ENCODE data around the gene HOXD12.

The HOXD12 gene

DNA sequence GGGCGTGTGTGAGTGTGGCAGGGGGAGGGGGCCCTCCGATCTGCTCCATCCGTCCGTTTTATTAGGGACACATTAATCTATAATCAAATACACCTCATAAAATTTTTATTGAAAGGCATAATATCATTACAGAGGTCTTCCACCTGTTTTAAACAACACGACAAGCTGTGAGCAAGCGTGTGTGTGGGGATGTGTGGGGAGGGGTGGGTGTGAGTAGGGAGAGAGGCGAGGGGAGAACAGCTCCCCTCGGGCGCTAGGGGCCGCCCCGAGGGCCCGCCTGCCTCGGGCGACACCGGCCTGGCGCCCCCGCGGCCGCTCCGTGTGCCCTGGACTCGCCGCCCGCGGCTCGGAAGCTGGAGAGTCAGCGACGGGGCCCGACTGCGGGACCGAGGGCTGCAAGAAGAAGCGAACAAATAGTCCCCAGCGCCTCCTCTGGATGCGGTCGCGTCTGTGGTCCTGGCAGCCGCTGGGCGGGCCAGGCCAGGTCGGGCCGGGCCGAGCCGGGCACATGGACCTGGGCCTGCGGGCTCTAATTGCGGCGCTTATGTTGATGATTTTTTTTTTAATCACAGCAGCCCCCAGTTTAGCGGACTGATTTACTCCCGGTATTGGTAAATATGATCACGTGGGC lies 22.6 kb downstream of the HOXD12 start:
- Histone ChIP-seq H3K9ac (ENCODE audit: low read depth in 1 of 2, low read length in 2 of 2) (peak overlapping the region in 1 of 2 donors; percentile 53), H3K27me3 (ENCODE audit: control insufficient read depth in 2 of 2, insufficient read depth in 2 of 2, low read length in 2 of 2) (peaks cover 63 to 64% of the 10 kb centered on the region in 2 donors), H3K36me3 (ENCODE audit: control insufficient read depth in 2 of 2, insufficient read depth in 2 of 2, low read length in 2 of 2) (no peaks in the 10 kb centered on the region), H3K27ac (ENCODE audit: low read depth in 2 of 2, low read length in 2 of 2) (peak overlapping the region; percentile 21 to 58), H3K9me3 (ENCODE audit: control insufficient read depth in 2 of 2, low read length in 2 of 2) (no peaks in the 10 kb centered on the region), H3K4me1 (ENCODE audit: control insufficient read depth in 2 of 2, insufficient read depth in 2 of 2, low read length in 2 of 2) (no peaks in the 10 kb centered on the region), H3K4me3 (ENCODE audit: low read length in 2 of 2) (peak overlapping the region; percentile 63 to 67)

- Histone ChIP-seq H3K9ac (ENCODE audit: low read depth in 1 of 2, low read length in 2 of 2) (peak within 1 kb of the TSS in 1 of 2 donors; percentile 53), H3K27me3 (ENCODE audit: control insufficient read depth in 2 of 2, insufficient read depth in 2 of 2, low read length in 2 of 2) (peaks cover 56 to 64% of the 10 kb centered on the region in 2 donors), H3K36me3 (ENCODE audit: control insufficient read depth in 2 of 2, insufficient read depth in 2 of 2, low read length in 2 of 2) (no peaks in the 10 kb centered on the region), H3K27ac (ENCODE audit: low read depth in 2 of 2, low read length in 2 of 2) (peak within 1 kb of the TSS; percentile 21 to 58), H3K9me3 (ENCODE audit: control insufficient read depth in 2 of 2, low read length in 2 of 2) (no peaks in the 10 kb centered on the region), H3K4me1 (ENCODE audit: control insufficient read depth in 2 of 2, insufficient read depth in 2 of 2, low read length in 2 of 2) (no peaks in the 10 kb centered on the region), H3K4me3 (ENCODE audit: low read length in 2 of 2) (peak within 1 kb of the TSS; percentile 63 to 67)
Measured at GRCh38 chr2:176122683-176123410, 23.3 kb downstream of the HOXD12 start, which contains the start of gene HOXD9. Gene HOXD9, plus strand, starts transcription at chr2:176122719. Its CDS starts 50 bp downstream, at chr2:176122769.

- peak overlapping the region in 1 of 2 donors; percentile 58 for H3K27ac ChIP-seq (ENCODE audit: low read depth in 2 of 2, low read length in 2 of 2)
- H3K9ac ChIP-seq (ENCODE audit: low read depth in 1 of 2, low read length in 2 of 2): peak overlapping the region in 1 of 2 donors; percentile 53
- H3K4me3 ChIP-seq (ENCODE audit: low read length in 2 of 2): peak overlapping the region; percentile 63 to 67
- no peaks in the 10 kb centered on the region for H3K36me3 ChIP-seq (ENCODE audit: control insufficient read depth in 2 of 2, insufficient read depth in 2 of 2, low read length in 2 of 2)
- peaks cover 49 to 58% of the 10 kb centered on the region in 2 donors for H3K27me3 ChIP-seq (ENCODE audit: control insufficient read depth in 2 of 2, insufficient read depth in 2 of 2, low read length in 2 of 2)
- H3K4me1 ChIP-seq (ENCODE audit: control insufficient read depth in 2 of 2, insufficient read depth in 2 of 2, low read length in 2 of 2): peaks cover 3% of the 10 kb centered on the region in 2 donors
- no peaks in the 10 kb centered on the region for H3K9me3 ChIP-seq (ENCODE audit: control insufficient read depth in 2 of 2, low read length in 2 of 2)
Measured at GRCh38 chr2:176123411-176124109, 24.0 kb downstream of the HOXD12 start.

DNA sequence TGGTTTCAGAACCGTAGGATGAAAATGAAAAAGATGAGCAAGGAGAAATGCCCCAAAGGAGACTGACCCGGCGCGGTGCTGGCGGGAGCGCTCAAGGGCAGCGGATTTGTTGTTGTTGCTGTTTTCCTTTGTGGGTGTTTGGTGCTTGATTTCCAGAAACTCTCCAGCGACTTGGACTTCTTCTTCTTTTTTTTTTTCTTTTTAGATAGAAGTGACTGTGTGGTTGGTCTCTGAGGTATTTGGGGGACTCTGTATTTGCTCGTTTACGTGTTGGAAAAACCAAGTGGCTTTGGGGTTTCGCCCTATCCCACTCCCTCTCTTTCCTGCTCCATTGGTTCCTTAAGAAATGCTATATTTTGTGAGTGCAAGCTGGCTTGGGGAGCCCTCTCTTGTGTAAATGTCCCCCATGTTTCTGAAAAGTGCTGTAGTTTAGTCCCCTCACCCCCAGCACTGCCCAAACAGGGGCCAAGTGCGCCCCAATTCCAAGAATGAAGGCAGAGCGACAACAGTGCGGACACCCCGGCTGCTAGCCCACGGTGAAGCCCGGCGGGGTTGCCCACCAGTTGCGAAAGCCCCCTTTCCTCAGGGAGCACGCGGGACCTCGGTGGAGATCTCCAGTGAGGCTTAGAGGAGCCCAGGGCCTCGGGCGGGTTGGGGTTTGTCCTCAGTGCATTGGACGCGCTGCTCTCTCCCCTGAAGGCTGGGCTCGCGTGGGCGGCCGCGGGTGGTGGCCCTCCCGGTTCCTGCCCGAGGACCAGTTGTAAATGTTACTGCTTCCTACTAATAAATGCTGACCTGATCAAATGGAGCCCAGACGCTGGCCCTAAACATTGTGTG lies 24.7 kb downstream of the HOXD12 start:
- Histone ChIP-seq H3K27me3 (ENCODE audit: control insufficient read depth in 2 of 2, insufficient read depth in 2 of 2, low read length in 2 of 2) (peaks cover 45 to 54% of the 10 kb centered on the region in 2 donors), H3K27ac (ENCODE audit: low read depth in 2 of 2, low read length in 2 of 2) (no peak overlapping the region), H3K4me3 (ENCODE audit: low read length in 2 of 2) (peak overlapping the region in 1 of 2 donors; percentile 67), H3K9ac (ENCODE audit: low read depth in 1 of 2, low read length in 2 of 2) (no peak overlapping the region), H3K9me3 (ENCODE audit: control insufficient read depth in 2 of 2, low read length in 2 of 2) (no peaks in the 10 kb centered on the region), H3K36me3 (ENCODE audit: control insufficient read depth in 2 of 2, insufficient read depth in 2 of 2, low read length in 2 of 2) (no peaks in the 10 kb centered on the region), H3K4me1 (ENCODE audit: control insufficient read depth in 2 of 2, insufficient read depth in 2 of 2, low read length in 2 of 2) (peaks cover 5 to 7% of the 10 kb centered on the region in 2 donors)

DNA sequence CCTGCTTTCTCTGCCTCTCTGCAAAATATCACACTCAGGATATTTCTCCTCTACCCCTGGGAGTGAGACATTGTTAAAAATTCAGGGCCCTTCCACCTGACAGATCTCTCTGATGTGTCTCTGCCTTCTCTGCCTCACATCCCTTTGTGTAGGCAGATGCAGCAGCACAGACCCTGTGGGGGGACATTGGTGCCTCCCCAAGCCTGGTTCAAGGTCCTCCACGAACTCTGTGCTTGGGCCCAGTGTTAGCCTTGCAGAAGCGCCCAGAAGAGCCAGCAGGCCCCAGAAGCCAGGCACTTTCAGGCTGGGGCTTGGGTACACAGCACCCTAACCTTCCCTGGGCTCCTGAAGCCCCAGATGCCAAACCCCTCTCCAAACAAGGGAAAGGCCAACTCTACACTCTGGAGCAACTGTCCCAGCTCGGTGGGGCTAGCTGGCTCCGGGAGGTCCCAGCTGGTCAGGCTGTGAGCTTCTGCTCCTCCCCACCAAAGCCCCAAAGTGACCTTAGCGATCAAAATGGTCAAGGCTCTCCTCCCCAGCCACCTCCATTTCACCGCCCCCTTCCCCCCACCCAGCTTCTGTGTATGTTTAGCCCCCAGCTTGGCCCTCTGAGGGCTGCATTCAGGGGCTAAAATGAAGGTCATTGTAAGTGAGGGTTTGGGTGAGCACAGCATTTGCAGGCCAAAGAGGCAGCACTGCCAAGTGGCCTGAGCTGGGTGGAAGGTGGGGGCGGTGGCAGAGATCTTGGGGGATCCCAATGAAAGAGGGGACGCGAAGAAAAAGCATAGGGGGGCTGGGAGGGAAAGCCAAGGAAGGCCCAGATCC lies 25.6 kb downstream of the HOXD12 start:
- Histone ChIP-seq H3K9ac (ENCODE audit: low read depth in 1 of 2, low read length in 2 of 2) (no peak overlapping the region), H3K27ac (ENCODE audit: low read depth in 2 of 2, low read length in 2 of 2) (no peak overlapping the region), H3K4me3 (ENCODE audit: low read length in 2 of 2) (no peak overlapping the region), H3K9me3 (ENCODE audit: control insufficient read depth in 2 of 2, low read length in 2 of 2) (no peaks in the 10 kb centered on the region), H3K36me3 (ENCODE audit: control insufficient read depth in 2 of 2, insufficient read depth in 2 of 2, low read length in 2 of 2) (no peaks in the 10 kb centered on the region), H3K27me3 (ENCODE audit: control insufficient read depth in 2 of 2, insufficient read depth in 2 of 2, low read length in 2 of 2) (peaks cover 38 to 45% of the 10 kb centered on the region in 2 donors), H3K4me1 (ENCODE audit: control insufficient read depth in 2 of 2, insufficient read depth in 2 of 2, low read length in 2 of 2) (peaks cover 5 to 7% of the 10 kb centered on the region in 2 donors)

DNA sequence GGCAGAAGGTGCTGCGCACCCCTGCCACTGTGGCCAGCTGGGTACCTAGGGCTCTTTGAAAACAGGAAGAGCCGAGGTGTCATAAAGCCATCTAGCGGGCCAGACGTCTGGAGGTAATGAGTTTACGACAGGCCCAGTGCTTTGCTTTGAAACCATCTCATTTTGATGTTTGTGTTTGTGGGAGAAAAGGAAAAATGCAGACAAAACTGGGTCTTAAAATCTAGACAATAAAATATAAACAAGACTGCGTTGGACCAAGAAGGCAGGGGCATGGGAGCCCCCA lies 26.1 kb downstream of the HOXD12 start:
- Histone ChIP-seq H3K27ac (ENCODE audit: low read depth in 2 of 2, low read length in 2 of 2) (no peak overlapping the region), H3K4me1 (ENCODE audit: control insufficient read depth in 2 of 2, insufficient read depth in 2 of 2, low read length in 2 of 2) (peaks cover 5 to 7% of the 10 kb centered on the region in 2 donors), H3K27me3 (ENCODE audit: control insufficient read depth in 2 of 2, insufficient read depth in 2 of 2, low read length in 2 of 2) (peaks cover 34 to 40% of the 10 kb centered on the region in 2 donors), H3K4me3 (ENCODE audit: low read length in 2 of 2) (no peak overlapping the region), H3K9ac (ENCODE audit: low read depth in 1 of 2, low read length in 2 of 2) (no peak overlapping the region), H3K36me3 (ENCODE audit: control insufficient read depth in 2 of 2, insufficient read depth in 2 of 2, low read length in 2 of 2) (no peaks in the 10 kb centered on the region), H3K9me3 (ENCODE audit: control insufficient read depth in 2 of 2, low read length in 2 of 2) (no peaks in the 10 kb centered on the region)

- Histone ChIP-seq H3K4me1 (ENCODE audit: control insufficient read depth in 2 of 2, insufficient read depth in 2 of 2, low read length in 2 of 2) (peaks cover 5 to 7% of the 10 kb centered on the region in 2 donors), H3K9me3 (ENCODE audit: control insufficient read depth in 2 of 2, low read length in 2 of 2) (no peaks in the 10 kb centered on the region), H3K27ac (ENCODE audit: low read depth in 2 of 2, low read length in 2 of 2) (no peak overlapping the region), H3K4me3 (ENCODE audit: low read length in 2 of 2) (no peak overlapping the region), H3K27me3 (ENCODE audit: control insufficient read depth in 2 of 2, insufficient read depth in 2 of 2, low read length in 2 of 2) (peaks cover 27 to 34% of the 10 kb centered on the region in 2 donors), H3K9ac (ENCODE audit: low read depth in 1 of 2, low read length in 2 of 2) (no peak overlapping the region), H3K36me3 (ENCODE audit: control insufficient read depth in 2 of 2, insufficient read depth in 2 of 2, low read length in 2 of 2) (no peaks in the 10 kb centered on the region)
Measured at GRCh38 chr2:176126929-176127773, 27.6 kb downstream of the HOXD12 start.

- Histone ChIP-seq H3K4me3 (ENCODE audit: low read length in 2 of 2) (no peak overlapping the region), H3K27ac (ENCODE audit: low read depth in 2 of 2, low read length in 2 of 2) (no peak overlapping the region), H3K4me1 (ENCODE audit: control insufficient read depth in 2 of 2, insufficient read depth in 2 of 2, low read length in 2 of 2) (peaks cover 5 to 7% of the 10 kb centered on the region in 2 donors), H3K27me3 (ENCODE audit: control insufficient read depth in 2 of 2, insufficient read depth in 2 of 2, low read length in 2 of 2) (peaks cover 27 to 35% of the 10 kb centered on the region in 2 donors), H3K36me3 (ENCODE audit: control insufficient read depth in 2 of 2, insufficient read depth in 2 of 2, low read length in 2 of 2) (no peaks in the 10 kb centered on the region), H3K9me3 (ENCODE audit: control insufficient read depth in 2 of 2, low read length in 2 of 2) (no peaks in the 10 kb centered on the region), H3K9ac (ENCODE audit: low read depth in 1 of 2, low read length in 2 of 2) (no peak overlapping the region)
Measured at GRCh38 chr2:176127774-176128072, 28.1 kb downstream of the HOXD12 start.
